Activated B cell treated with CpG ODN at 0.5 μM for 24 hours (primary cell): ENCODE measurements around the gene CDK6. TPM values are rescaled to one million over a fixed set of nuclear protein-coding genes. Genes with fewer than 3 reads are reported as not detected.

Source experiments
- ATAC-seq: fragments of 200-7000 bp; cut with Tn5 transposase; one replicate; pipeline ENCODE4 v1.10.0; 2021; ENCODE audit warnings: low read depth, mild to moderate bottlenecking, moderate library complexity
- CTCF ChIA-PET: fragments of 350-600 bp; sonication (Branson Sonifier 250); formaldehyde crosslinking; loops from one replicate; lab custom pipeline; 2021; ENCODE audit warnings: antibody characterized with exemption; lab: Charles Lee
- POLR2A ChIA-PET: fragments of 350-600 bp; sonication (Branson Sonifier 250); formaldehyde crosslinking; loops from one replicate; lab custom pipeline; 2021; ENCODE audit warnings: antibody characterized with exemption; lab: Charles Lee
- DNase-seq: peaks from one replicate; pipeline ENCODE4 v3.0.0; 2022
- H3K27ac Mint-ChIP-seq: one replicate; pipeline ENCODE4 v1.8.0; 2020; ENCODE audit warnings: mixed read lengths
- H3K27me3 Mint-ChIP-seq: one replicate; pipeline ENCODE4 v1.8.0; 2021; ENCODE audit warnings: mixed read lengths
- H3K36me3 Mint-ChIP-seq: one replicate; pipeline ENCODE4 v1.8.0; 2021; ENCODE audit warnings: low read depth, mixed read lengths
- H3K4me1 Mint-ChIP-seq: one replicate; pipeline ENCODE4 v1.8.0; 2021; ENCODE audit warnings: mixed read lengths
- H3K4me3 Mint-ChIP-seq: one replicate; pipeline ENCODE4 v1.8.0; 2020; ENCODE audit warnings: mild to moderate bottlenecking, mixed read lengths
- H3K9me3 Mint-ChIP-seq: one replicate; pipeline ENCODE4 v1.8.0; 2020; ENCODE audit warnings: mixed read lengths
- CTCF ChIP-seq: fragments of 200-600 bp; IDR thresholded peaks from one replicate; pipeline ENCODE4 v1.8.0; 2022; ENCODE audit warnings: antibody characterized with exemption, mild to moderate bottlenecking
- intact Hi-C: fragments of 100-400 bp; cut with micrococcal nuclease; formaldehyde crosslinking; loops from one replicate; pipeline ENCODE4 v1.15.1; 2024
- total RNA-seq: library from RNA; stranded (reverse); gene quantifications from 2 replicates; pipeline ENCODE4 v1.2.3, GENCODE V29; 2022

CDK6 gene
- total RNA-seq, 1 donor from 2014 or later = 30.5 TPM

- POLR2A ChIA-PET = no interaction called here
- ATAC-seq (no peak), DNase-seq (no peak)
- H3K4me3 Mint-ChIP-seq = peak overlapping the region; percentile 63
- H3K27ac Mint-ChIP-seq = peak overlapping the region; percentile 72
- intact Hi-C loops = loop anchor here (1.0 kb wide), 1 partner anchor 11 kb away; no protein-coding TSS in a partner anchor
- H3K36me3 Mint-ChIP-seq = no peaks in the 10 kb centered on the region
- H3K4me1 Mint-ChIP-seq = peaks cover 33% of the 10 kb centered on the region
- H3K27me3 Mint-ChIP-seq = no peaks in the 10 kb centered on the region
- no peaks in the 10 kb centered on the region for H3K9me3 Mint-ChIP-seq
- no peak for TF ChIP-seq CTCF
- CTCF ChIA-PET = interaction anchor here (1.3 kb wide), 1 partner anchor 24 kb away, joined by 4 read pairs; no protein-coding TSS in a partner anchor
Observed at GRCh38 chr7:92809397-92809759, 27.0 kb downstream of the CDK6 start.

GRCh38 chr7:92808635-92809034 lies 27.7 kb downstream of the CDK6 start:
- DNase-seq (no peak), ATAC-seq (no peak)
- Mint-ChIP-seq H3K4me3 (no peak overlapping the region), H3K9me3 (no peaks in the 10 kb centered on the region), H3K27me3 (no peaks in the 10 kb centered on the region), H3K36me3 (no peaks in the 10 kb centered on the region), H3K27ac (no peak overlapping the region), H3K4me1 (peaks cover 26% of the 10 kb centered on the region)
- intact Hi-C loops = loop anchor here (1.0 kb wide), 1 partner anchor 10 kb away; no protein-coding TSS in a partner anchor
- POLR2A ChIA-PET = no interaction called here
- CTCF ChIA-PET = no interaction called here
- no peak for TF ChIP-seq CTCF

- Mint-ChIP-seq H3K9me3 (no peaks in the 10 kb centered on the region), H3K4me1 (peaks cover 20% of the 10 kb centered on the region), H3K27ac (no peak overlapping the region), H3K4me3 (no peak overlapping the region), H3K27me3 (no peaks in the 10 kb centered on the region), H3K36me3 (no peaks in the 10 kb centered on the region)
- no peak for TF ChIP-seq CTCF
- no peak for ATAC-seq
- ChIA-PET POLR2A (no interaction called here), CTCF (no interaction called here)
- DNase-seq = no peak
- intact Hi-C loops = no loop called here
Observed at GRCh38 chr7:92808006-92808405, 28.4 kb downstream of the CDK6 start.

GRCh38 chr7:92806496-92806895 lies 29.9 kb downstream of the CDK6 start:
- intact Hi-C loops = no loop called here
- DNase-seq (no peak), ATAC-seq (no peak)
- H3K4me1 Mint-ChIP-seq = peaks cover 15% of the 10 kb centered on the region
- ChIA-PET CTCF (no interaction called here), POLR2A (no interaction called here)
- no peak overlapping the region for H3K4me3 Mint-ChIP-seq
- H3K27ac Mint-ChIP-seq = no peak overlapping the region
- no peaks in the 10 kb centered on the region for H3K27me3 Mint-ChIP-seq
- H3K36me3 Mint-ChIP-seq = no peaks in the 10 kb centered on the region
- no peak for TF ChIP-seq CTCF
- H3K9me3 Mint-ChIP-seq = no peaks in the 10 kb centered on the region

- no peaks in the 10 kb centered on the region for H3K4me1 Mint-ChIP-seq
- CTCF ChIA-PET = no interaction called here
- no peaks in the 10 kb centered on the region for H3K9me3 Mint-ChIP-seq
- no peaks in the 10 kb centered on the region for H3K27me3 Mint-ChIP-seq
- H3K27ac Mint-ChIP-seq = no peak overlapping the region
- POLR2A ChIA-PET = interaction anchor here (0.9 kb wide), 1 partner anchor 9 kb away, joined by 3 read pairs; no protein-coding TSS in a partner anchor
- H3K4me3 Mint-ChIP-seq = no peak overlapping the region
- no peak for TF ChIP-seq CTCF
- ATAC-seq = no peak
- intact Hi-C loops = no loop called here
- DNase-seq = no peak
- H3K36me3 Mint-ChIP-seq = no peaks in the 10 kb centered on the region
Observed at GRCh38 chr7:92802406-92802805, 34.0 kb downstream of the CDK6 start.
